Measurements from ENCODE around the gene MEIKIN.

DNA sequence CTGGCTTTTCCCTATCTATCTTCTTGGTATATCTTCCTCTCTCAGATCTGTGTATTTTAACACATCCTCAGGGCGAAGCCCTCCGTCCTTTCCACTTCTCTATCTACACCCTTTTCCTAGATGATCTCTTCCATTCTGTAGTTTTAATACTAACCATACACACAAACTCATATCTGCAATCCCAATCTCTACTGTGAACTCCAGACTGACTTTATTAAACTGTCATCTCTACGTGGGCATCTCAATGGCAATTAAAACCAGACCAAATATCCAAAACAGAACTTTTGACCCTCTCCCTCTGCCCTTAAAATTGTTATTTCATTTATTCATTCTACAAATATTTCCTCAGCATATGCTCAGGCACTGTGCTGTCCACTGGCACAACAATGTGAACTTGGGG, 155.7 kb downstream of the MEIKIN start:
- TF ChIP-seq CTCF (IDR thresholded peaks at IDR 0.05; ENCODE audit: borderline replicate concordance, extremely low read depth, low read length, poor library complexity, severe bottlenecking): no peak
- TF ChIP-seq EZH2 (IDR thresholded peaks at IDR 0.05; ENCODE audit: borderline replicate concordance, low read depth, low read length, severe bottlenecking): no peak

Data from DND-41 (cell line).